MM.1S (cell line): Measurements from ENCODE around the gene LINC01488.

Source experiments
- DNase-seq: peaks from one replicate; pipeline ENCODE4 v3.0.0-alpha.2; 2015
- H2AFZ ChIP-seq: fragments of 300-600 bp; sonication (generic); 2 replicates; pipeline ENCODE4 v1.6.0; 2016; ENCODE audit warnings: antibody characterized with exemption, low read length
- H3F3A ChIP-seq: fragments of 300-600 bp; sonication (generic); 2 replicates; pipeline ENCODE4 v1.6.1; 2016; ENCODE audit warnings: mild to moderate bottlenecking, antibody characterized with exemption, low read length, moderate library complexity, mixed read lengths; ENCODE audit not compliant: insufficient read depth
- H3K27ac ChIP-seq: fragments of 300-600 bp; sonication (generic); 2 replicates; pipeline ENCODE4 v1.5.1; 2016; ENCODE audit warnings: mild to moderate bottlenecking, low read length
- H3K27me3 ChIP-seq: fragments of 300-600 bp; sonication (generic); replicated peaks from 2 replicates; pipeline ENCODE4 v1.6.0; 2016; ENCODE audit warnings: low read length; ENCODE audit not compliant: insufficient read depth
- H3K36me3 ChIP-seq: fragments of 300-600 bp; sonication (generic); replicated peaks from 2 replicates; pipeline ENCODE4 v1.6.1; 2016; ENCODE audit warnings: mild to moderate bottlenecking, low read length, mixed read lengths; ENCODE audit not compliant: insufficient read depth
- H3K4me1 ChIP-seq: fragments of 300-600 bp; sonication (generic); 2 replicates; pipeline ENCODE4 v1.6.1; 2016; ENCODE audit warnings: low read length, mixed read lengths
- H3K4me2 ChIP-seq: fragments of 300-600 bp; sonication (generic); 2 replicates; pipeline ENCODE4 v1.6.0; 2016; ENCODE audit warnings: low read depth, low read length
- H3K4me3 ChIP-seq: fragments of 300-600 bp; sonication (generic); 2 replicates; pipeline ENCODE4 v1.5.1; 2016; ENCODE audit warnings: low read length, mixed read lengths
- H3K79me2 ChIP-seq: fragments of 300-600 bp; sonication (generic); 2 replicates; pipeline ENCODE4 v1.6.1; 2016; ENCODE audit warnings: mixed run types, low read length, mixed read lengths
- H3K9ac ChIP-seq: fragments of 300-600 bp; sonication (generic); 2 replicates; pipeline ENCODE4 v1.6.1; 2016; ENCODE audit warnings: low read length, mixed read lengths
- H3K9me2 ChIP-seq: fragments of 300-600 bp; sonication (generic); replicated peaks from 2 replicates; pipeline ENCODE4 v1.6.1; 2016; ENCODE audit warnings: mild to moderate bottlenecking, low read length, mixed read lengths; ENCODE audit not compliant: insufficient read depth
- H3K9me3 ChIP-seq: fragments of 300-600 bp; sonication (generic); replicated peaks from 2 replicates; pipeline ENCODE4 v1.6.1; 2016; ENCODE audit warnings: mild to moderate bottlenecking, low read length, mixed read lengths; ENCODE audit not compliant: insufficient read depth
- H4K20me1 ChIP-seq: fragments of 300-600 bp; sonication (generic); 2 replicates; pipeline ENCODE4 v1.6.1; 2016; ENCODE audit warnings: mild to moderate bottlenecking, low read length, moderate library complexity, mixed read lengths; ENCODE audit not compliant: insufficient read depth
- EZH2 ChIP-seq: fragments of 300-600 bp; sonication (generic); optimal IDR thresholded peaks from 2 replicates; pipeline ENCODE3; 2017; ENCODE audit warnings: low read depth, mild to moderate bottlenecking, antibody characterized with exemption, low read length, mixed read lengths
- EZH2phosphoT487 ChIP-seq: fragments of 300-600 bp; sonication (generic); IDR thresholded peaks from 2 replicates; pipeline ENCODE4 v1.6.1; 2018; ENCODE audit warnings: antibody characterized with exemption, low read length
- TF ChIP-seq, protein P1 (sequence below): fragments of 300-600 bp; sonication (generic); IDR thresholded peaks from 2 replicates; pipeline ENCODE4 v1.5.1; 2016; ENCODE audit warnings: antibody characterized with exemption, low read length, mixed read lengths

Gene LINC01488

DNA sequence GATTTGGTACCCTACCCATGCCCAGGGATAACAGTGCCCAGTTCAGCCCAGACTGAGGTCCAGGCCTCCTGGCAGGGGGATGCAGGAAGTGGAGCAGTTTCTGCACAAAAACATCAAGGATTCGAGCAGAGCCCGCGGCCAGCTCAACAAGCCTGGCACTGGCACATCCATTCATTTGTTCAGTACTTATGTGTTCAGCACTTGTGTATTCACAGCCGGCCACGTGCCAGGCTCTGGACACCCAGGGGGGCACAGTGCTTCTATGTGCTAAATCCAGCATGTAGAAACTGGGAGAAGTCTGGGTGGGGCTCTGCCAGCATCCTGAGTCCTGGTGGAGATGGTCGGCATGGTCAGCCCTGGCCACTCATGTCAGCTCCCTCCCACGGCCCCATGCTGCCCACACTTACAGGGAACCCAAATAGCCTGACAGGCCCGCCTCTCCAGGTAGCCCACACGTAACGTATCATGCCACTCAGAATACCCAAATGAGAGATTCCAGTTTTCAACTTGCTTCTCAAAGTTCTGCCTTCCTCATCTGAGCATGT lies 28.5 kb downstream of the LINC01488 start:
- no peaks in the 10 kb centered on the region for H3K9me3 ChIP-seq
- no peak for DNase-seq
- no peaks in the 10 kb centered on the region for H4K20me1 ChIP-seq
- no peak overlapping the region for H3K9ac ChIP-seq
- no peaks in the 10 kb centered on the region for H3F3A ChIP-seq
- TF ChIP-seq EZH2 (no peak), EZH2phosphoT487 (no peak)
- TF ChIP-seq, protein P1, sequence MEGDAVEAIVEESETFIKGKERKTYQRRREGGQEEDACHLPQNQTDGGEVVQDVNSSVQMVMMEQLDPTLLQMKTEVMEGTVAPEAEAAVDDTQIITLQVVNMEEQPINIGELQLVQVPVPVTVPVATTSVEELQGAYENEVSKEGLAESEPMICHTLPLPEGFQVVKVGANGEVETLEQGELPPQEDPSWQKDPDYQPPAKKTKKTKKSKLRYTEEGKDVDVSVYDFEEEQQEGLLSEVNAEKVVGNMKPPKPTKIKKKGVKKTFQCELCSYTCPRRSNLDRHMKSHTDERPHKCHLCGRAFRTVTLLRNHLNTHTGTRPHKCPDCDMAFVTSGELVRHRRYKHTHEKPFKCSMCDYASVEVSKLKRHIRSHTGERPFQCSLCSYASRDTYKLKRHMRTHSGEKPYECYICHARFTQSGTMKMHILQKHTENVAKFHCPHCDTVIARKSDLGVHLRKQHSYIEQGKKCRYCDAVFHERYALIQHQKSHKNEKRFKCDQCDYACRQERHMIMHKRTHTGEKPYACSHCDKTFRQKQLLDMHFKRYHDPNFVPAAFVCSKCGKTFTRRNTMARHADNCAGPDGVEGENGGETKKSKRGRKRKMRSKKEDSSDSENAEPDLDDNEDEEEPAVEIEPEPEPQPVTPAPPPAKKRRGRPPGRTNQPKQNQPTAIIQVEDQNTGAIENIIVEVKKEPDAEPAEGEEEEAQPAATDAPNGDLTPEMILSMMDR, result no peak
- H2AFZ ChIP-seq, result no peak overlapping the region
- peaks cover 75% of the 10 kb centered on the region for H3K27me3 ChIP-seq
- no peaks in the 10 kb centered on the region for H3K36me3 ChIP-seq
- no peak overlapping the region for H3K4me3 ChIP-seq
- no peaks in the 10 kb centered on the region for H3K4me1 ChIP-seq
- no peaks in the 10 kb centered on the region for H3K9me2 ChIP-seq
- H3K27ac ChIP-seq, result no peak overlapping the region
- no peak overlapping the region for H3K4me2 ChIP-seq
- H3K79me2 ChIP-seq, result no peaks in the 10 kb centered on the region

DNA sequence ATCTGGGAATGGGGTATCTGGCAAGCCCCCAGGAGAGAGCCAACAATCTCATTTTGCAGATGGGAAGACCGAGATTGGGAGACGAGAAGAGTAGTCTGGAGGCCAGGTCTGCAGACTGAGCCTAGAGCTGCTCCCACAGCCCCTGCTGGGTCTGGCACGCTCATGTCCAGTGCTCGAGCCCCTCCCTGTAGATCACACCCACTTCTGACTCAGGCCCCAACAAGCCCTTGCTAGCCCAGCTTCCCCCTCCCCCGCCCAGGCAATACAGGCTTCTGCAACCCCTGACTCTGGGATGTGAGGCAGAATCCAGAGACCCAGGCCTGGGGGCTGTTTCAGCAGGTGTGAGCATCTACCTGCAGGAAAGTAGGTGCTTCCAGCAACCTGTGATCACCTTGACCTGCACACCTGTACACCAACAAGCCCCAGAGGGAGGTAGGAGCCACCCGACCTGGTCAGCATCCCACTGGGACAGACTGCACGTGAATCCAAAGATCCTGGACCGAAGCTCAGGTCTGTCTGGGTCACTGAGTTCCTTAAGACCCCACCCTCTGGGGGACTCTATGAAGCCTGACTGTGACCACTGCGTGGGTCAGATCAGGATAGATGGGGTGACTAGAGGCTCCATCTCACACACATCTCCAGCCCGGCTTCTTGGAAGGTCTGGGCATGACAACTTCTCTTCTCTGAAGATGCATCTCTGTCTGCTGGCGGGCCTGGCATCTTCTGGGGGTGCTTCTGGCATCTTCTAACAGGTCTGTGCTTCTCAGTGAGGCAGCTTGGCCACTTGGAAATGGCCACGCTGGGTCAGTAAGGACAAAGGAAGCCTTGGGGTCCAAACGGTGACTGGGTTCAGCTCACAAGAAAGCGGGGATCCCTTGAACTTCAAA lies 29.3 kb downstream of the LINC01488 start:
- H3K79me2 ChIP-seq, result no peaks in the 10 kb centered on the region
- H3K4me2 ChIP-seq, result no peak overlapping the region
- H3K4me1 ChIP-seq, result no peaks in the 10 kb centered on the region
- no peak overlapping the region for H3K27ac ChIP-seq
- H3K9me2 ChIP-seq, result no peaks in the 10 kb centered on the region
- no peak overlapping the region for H2AFZ ChIP-seq
- no peak overlapping the region for H3K9ac ChIP-seq
- H3K27me3 ChIP-seq, result peaks cover 75% of the 10 kb centered on the region
- H3F3A ChIP-seq, result no peaks in the 10 kb centered on the region
- H3K36me3 ChIP-seq, result no peaks in the 10 kb centered on the region
- no peak overlapping the region for H3K4me3 ChIP-seq
- DNase-seq, result no peak
- no peaks in the 10 kb centered on the region for H4K20me1 ChIP-seq
- TF ChIP-seq EZH2phosphoT487 (no peak), EZH2 (no peak)
- TF ChIP-seq, protein P1, result no peak
- H3K9me3 ChIP-seq, result no peaks in the 10 kb centered on the region

GRCh38 chr11:69511358-69512055 lies 30.0 kb downstream of the LINC01488 start:
- no peak overlapping the region for H3K4me2 ChIP-seq
- TF ChIP-seq, protein P1, result no peak
- no peak for TF ChIP-seq EZH2
- TF ChIP-seq EZH2phosphoT487, result no peak
- no peak overlapping the region for H3K27ac ChIP-seq
- no peaks in the 10 kb centered on the region for H3F3A ChIP-seq
- H3K9me2 ChIP-seq, result no peaks in the 10 kb centered on the region
- H3K79me2 ChIP-seq, result no peaks in the 10 kb centered on the region
- H3K27me3 ChIP-seq, result peaks cover 67% of the 10 kb centered on the region
- no peak overlapping the region for H3K9ac ChIP-seq
- H4K20me1 ChIP-seq, result no peaks in the 10 kb centered on the region
- H2AFZ ChIP-seq, result no peak overlapping the region
- no peaks in the 10 kb centered on the region for H3K9me3 ChIP-seq
- H3K36me3 ChIP-seq, result no peaks in the 10 kb centered on the region
- DNase-seq, result no peak
- no peak overlapping the region for H3K4me3 ChIP-seq
- H3K4me1 ChIP-seq, result no peaks in the 10 kb centered on the region
